HG02759 (cell line): ENCODE data around the gene PARP8.
"Not testable (repeated sequence)": the region's sequence is repeated elsewhere in the genome, so short reads cannot be mapped to it uniquely, and the experiment has no call there.

Source experiments
- ATAC-seq: cut with Tn5 transposase; IDR thresholded peaks from one replicate; pipeline ENCODE4 v1.9.1; 2021; ENCODE audit warnings: mild to moderate bottlenecking, moderate library complexity; ENCODE audit not compliant: unreplicated experiment

The PARP8 gene

DNA sequence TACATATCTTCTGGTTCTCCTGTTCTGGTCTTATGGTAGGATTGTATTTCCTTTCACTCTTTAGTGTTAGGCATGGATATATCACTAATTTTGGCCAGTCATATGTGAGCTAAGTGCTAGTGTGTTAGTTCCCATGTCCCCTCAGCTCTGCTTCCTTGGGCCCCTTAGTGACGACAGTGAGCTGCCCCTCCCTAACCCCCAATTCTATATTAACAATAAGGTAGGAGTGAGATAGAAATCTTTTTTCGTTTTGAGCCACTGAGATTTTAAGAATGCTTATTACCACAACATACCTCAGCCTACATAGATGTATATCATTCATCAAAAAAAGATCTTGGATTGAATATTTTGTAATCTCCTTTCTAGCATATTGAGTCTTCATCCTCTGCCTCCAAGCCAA is 100.5 kb downstream of the PARP8 start:
- no peak for ATAC-seq

DNA sequence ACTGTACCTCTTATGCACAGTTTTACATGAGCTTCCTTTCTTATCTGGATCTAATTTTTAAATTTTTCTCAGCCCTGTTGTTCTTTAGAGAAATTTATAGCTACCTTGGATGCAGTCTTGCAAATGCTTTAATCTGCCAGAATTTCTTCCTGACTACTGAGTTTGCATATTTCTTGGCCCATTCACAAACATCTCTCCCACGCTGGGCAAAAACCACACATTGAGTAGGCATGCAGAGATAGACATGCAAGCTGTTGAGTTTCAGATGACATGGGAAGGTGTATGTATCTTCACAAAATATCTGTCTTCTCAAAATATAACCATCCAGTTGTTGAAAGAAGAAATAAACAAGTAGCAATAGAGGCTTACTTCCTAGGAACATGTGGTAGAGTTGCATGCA is 101.2 kb downstream of the PARP8 start:
- ATAC-seq = no peak

DNA sequence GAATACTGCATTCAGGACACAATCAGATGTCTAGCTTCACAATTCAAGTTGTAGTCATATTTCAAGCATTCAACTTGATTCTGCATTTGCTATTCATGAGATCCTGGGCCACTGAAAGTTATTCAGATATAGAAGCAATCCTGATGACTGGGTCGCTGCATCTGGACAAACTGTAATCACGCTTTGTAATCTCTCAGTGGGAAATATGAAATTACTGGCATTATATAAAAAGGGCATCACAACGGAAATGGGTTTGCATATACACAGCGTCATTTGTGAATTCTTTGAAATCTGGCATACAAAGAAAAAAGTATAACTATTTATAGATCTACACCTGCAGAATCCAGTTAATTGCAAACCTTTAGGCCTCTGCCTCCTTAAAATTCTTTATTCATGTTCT is 102.2 kb downstream of the PARP8 start:
- ATAC-seq = no peak

DNA sequence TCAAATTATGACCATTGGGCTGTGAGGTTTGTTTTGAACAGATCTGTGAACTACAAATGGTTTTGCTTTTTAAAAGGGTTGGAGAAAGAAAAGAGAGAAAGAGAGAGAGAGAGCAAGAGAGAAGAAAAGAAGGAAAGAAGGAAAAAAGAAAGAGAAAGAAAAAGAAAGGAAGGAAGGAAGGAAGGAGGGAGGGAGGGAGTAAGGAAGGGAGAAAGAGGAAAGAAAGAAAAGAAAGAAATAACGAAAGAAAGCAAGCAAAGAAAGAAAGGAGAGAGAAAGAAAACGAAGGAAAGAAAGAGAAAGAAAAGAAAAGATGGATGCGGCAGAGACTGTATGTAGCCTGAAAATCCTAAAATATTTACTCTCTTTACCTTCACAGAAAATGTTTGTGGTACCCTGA is 104.0 kb downstream of the PARP8 start:
- ATAC-seq = no peak

DNA sequence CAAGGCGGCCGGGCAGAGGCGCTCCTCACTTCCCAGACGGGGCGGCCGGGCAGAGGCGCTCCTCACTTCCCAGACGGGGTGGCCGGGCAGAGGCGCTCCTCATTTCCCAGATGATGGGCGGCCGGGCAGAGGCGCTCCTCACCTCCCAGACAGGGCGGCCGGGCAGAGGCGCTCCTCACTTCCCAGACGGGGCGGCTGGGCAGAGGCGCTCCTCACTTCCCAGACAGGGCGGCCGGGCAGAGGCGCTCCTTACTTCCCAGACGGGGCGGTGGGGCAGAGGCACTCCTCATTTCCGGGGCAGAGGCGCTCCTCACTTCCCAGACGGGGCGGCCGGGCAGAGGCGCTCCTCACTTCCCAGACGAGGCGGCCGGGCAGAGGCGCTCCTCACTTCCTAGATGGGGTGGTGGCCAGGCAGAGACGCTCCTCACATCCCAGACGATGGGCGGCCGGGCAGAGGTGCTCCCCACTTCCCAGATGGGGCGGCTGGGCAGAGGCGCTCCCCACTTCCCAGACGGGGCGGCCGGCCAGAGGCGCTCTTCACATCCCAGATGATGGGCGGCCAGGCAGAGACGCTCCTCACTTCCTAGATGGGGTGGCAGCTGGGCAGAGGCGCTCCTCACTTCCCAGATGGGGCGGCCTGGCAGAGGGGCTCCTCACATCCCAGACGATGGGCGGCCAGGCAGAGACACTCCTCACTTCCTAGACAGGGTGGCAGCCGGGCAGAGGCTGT is 108.2 kb downstream of the PARP8 start:
- not testable (repeated sequence) for ATAC-seq

DNA sequence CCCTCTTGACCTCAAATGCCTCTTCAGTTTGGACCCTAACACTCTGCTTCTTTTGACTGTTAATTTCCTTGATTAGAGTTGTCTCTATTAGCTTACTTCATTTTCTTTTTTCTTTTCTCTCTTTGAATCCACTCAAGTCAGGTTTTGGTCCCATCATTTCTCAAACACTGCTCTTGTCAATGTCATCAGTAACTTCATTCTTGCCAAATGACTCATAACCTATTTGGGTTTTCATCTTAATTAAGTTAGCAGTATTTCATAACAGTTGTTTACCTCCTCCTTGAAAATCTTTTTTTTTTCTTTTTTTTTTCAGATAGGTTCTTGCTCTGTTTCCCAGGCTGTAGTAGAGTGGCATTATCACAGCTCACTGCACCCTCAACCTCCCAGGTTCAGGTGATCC is 119.6 kb downstream of the PARP8 start:
- no peak for ATAC-seq

DNA sequence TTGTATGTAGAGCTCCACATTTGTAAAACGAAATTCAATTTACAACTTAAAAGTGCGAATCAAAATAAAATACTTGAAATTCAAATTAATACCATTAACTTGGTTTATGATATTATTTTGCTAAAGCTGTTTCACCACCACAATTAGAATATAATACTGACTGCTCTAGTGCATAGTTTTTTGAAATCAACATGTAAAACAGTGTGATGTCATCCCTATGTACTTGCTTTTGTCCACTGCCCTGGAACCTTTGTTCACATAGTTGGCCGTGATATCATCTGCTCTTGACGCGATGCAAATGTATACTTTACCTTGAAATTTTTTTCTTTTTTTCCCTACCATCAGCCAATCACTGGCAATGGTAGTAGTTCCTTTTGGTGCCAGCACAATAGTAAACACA is 125.4 kb downstream of the PARP8 start:
- no peak for ATAC-seq

DNA sequence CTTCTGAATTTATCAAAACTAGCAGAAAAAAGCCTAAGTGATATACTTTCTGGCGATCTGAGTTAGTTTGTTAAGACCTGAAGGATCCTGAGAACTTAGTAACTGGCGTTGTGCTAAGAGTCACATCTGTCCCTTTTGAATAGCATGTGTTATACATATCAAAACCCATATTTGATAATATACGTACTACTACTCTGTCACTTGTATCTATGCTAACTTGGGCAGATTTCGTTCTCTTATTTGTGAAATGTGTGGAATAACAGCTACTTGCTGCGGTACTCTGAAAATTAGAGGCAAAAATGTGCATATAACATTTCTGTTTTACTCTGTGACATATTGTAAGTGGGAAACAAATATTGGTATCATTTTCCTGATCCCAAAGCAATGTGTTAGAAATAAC is 126.4 kb downstream of the PARP8 start:
- no peak for ATAC-seq

DNA sequence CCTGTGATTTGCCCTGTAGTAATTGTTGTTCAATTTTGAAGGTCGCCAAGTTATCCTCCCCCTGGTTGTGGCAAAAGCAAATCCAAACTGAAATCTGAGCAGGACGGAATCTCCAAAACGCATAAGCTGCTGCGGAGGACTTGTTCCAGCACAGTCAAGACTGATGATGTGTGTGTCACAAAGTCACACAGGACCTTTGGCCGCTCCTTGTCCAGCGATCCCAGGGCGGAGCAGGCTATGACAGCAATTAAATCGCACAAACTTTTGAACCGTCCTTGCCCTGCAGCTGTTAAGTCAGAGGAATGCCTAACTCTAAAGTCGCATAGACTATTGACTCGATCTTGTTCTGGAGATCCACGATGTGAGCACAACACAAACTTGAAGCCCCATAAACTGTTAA is 128.4 kb downstream of the PARP8 start:
- ATAC-seq = no peak

DNA sequence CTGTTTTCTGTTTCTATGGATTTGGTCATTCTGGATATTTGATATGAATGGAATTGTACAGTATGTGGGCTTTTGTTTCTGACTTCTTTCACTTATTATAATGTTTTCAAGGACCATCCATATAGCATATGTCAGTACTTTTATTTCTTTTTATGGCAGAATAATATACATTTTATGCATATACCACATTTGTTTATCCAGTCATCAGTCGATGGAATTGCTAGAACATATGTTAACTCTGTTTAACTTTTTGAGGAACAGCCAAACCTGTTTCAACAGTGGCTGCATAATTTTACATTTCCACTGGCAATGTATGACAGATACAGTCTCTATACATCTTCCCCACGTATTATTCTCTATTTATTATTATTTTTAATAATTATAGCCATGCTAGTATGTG is 131.6 kb downstream of the PARP8 start:
- ATAC-seq = no peak

DNA sequence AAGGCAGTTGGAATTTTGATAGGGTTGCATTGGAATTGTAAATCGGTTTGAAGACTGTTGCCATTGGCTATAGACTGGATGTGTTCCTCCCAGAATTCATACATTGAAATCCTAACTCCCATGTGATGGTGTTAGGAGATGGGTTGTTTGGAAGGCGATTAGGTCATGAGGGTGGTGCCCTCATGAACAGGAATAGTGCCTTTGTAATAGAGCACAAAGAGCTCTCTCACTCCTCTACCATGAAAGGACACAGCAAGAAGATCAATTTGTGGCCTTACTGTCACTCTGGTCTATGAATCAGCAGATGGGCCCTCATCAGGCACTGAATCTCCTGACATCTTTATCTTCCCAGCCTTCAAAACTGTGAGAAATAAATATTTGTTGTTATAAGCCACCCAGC is 133.2 kb downstream of the PARP8 start:
- no peak for ATAC-seq

DNA sequence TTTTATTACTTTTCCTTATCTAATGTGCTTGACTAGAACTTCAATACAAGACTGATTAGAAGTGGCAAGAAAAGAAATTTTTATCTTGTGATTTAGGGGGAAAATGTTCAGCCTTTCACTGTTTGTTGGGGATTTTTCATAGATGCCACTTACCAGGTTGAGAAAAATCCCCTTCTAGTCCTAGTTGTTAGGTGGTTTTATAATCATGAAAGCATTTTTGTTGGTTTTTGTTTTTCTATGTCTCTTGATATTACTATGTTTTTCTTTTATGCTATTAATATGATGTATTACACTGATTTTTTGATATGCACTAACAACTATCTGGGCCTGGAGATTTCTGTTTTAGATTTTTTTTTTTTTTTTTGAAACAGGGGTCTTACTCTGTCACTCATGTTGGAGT is 134.0 kb downstream of the PARP8 start:
- no peak for ATAC-seq

DNA sequence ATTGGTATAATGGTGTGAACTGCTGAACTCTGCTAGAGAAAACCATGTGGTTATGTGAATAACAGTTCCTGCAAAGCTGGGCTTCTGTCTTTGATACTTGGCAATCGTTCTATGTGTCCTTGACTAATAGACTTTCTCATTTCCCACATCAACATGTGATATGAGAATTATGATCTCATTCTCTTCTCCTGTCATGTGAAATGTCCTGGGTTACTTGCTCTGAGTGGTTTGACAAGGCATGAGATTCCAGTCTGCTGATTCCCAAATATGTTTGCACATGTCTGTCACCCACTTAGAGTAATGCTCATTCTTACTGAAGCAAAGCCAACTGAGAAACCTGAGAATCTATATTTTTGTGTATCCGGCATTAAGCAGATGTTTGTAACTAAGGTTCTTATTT is 141.2 kb downstream of the PARP8 start:
- ATAC-seq = no peak

DNA sequence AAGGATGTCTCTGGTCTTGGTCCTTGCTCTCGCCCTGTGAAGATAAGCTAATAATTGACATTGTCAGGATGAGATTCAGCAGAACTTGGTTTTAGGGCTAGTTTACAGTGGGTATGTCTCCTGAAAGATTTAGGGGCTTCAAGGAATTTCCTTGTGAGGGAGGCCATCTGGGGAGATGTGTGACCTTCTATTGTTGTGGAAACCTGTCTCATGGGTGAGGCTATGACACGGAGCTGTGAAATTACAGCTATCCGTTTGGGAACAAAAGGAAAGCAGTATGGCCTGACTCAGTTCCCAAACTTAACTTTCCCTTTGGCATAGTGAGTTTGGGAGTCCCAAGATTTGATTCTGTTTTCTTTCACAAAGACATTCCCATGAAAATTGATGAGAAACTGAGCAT is 142.0 kb downstream of the PARP8 start:
- no peak for ATAC-seq

DNA sequence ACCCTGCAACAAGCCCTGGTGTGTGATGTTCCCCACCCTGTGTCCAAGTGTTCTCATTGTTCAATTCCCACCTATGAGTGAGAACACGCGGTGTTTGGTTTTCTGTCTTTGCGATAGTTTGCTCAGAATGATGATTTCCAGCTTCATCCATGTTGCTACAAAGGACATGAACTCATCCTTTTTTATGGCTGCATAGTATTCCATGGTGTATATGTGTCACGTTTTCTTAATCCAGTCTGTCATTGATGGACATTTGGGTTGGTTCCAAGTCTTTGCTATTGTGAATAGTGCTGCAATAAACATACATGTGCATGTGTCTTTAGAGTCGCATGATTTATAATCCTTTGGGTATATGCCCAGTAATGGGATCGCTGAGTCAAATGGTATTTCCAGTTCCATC is 145.3 kb downstream of the PARP8 start:
- ATAC-seq = not testable (repeated sequence)

DNA sequence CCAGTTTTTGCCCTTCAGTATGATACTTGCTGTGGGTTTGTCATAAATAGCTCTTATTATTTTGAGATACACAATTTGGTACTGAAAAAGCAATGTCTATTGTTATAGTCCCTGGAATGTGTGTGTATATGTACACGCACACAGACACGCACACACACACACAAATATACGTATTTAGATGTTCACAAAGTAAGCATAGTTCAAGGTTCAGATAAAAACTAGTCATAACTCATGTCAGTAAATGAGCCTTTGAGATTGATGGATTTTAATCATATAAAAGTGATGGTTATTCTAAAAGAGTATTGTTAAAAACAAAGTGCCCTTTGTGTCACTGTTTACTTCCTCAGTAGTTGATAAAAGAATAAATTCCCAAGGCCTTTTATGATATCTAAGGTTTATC is 147.3 kb downstream of the PARP8 start:
- no peak for ATAC-seq

DNA sequence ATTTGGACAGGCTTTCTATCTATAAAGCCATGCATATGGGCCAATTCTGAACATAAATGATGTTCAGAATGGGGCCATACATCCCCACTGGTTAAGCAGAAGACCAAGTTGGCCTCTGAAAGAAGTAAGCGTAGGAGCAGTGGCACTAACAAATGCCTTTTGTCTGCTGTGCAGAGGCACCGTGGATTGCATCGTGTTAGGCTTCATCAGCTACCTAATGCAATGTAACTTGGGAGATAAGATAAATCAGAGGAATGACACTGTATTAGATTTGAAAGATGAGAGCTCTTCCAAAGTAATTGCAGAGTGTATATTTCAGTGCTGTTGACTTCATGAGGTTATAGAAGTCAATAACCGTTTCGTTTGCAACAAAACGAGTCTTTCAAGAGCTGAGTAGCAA is 148.1 kb downstream of the PARP8 start:
- no peak for ATAC-seq

DNA sequence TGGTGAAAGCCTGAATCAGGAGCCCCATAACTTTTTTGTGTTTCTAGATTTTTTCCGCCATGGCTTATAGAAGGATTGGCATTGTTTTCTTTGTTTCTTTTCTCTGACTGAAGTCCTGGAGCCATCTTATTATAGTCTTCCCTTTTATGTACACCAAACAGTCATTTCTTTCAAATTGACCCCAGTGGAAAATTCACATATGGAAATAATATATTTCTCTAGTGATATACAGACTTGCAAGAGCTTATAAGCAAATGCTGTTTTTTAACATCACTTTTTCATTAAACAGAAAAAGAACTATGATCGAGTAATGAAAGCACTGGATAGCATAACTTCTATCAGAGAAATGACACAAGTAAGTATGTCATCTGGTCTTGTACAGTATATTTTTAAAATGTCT is 155.6 kb downstream of the PARP8 start:
- ATAC-seq = no peak

DNA sequence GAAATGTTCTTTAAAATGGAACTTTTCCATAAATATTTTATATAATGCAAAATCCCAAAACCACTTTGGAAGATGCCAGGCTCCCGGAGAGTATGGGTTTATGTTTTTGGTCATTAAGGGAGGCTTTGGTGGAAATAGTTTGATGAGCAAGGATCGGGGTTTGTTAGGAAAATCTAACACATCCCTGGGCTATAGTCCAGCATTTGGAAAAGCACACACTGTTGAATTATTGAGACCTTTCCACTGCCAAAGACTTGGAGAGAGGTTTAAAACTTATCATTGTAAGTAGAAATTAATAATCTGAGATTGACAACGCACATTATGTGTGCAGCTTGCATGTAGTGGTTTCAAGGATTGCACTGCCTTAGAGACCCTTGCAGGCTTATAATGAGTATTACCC is 156.3 kb downstream of the PARP8 start:
- ATAC-seq = no peak

DNA sequence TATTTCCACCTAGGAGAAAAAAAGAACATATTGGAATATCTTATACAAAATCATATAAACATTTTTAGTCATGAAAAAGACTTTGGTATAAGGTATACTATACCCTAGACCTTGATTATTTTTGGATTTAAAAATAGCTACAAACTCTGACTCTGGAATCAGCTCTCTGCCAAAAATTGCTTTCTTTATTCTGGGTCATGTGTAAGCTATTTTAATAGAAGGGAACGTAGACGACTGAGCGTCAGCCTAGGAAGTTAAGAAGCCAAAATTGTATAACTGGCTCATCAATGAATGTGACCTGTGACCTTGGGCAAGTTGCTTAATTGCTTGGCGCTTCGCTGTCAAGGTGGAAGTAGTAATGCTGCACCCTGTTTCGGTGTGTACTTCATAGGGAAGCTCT is 157.1 kb downstream of the PARP8 start:
- no peak for ATAC-seq

DNA sequence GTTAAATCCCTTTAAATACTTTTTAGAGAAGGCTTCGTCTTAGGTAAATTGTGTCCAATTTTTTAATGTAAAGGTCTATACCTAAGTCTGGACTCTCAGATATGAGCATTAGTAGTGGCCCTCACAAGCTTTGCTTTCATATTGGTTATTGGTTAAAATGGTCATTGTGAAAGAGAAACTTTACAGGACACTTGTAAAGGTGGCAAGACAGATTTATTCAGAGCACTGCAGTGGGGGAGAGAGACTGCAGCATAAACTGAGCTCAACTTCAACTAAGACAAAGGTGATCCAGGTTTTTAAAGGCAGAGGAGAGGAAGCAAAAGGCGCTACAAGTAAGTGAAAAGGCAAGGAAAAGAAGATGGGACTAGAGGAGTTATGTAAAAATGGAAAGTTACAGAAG is 157.7 kb downstream of the PARP8 start:
- ATAC-seq = no peak

DNA sequence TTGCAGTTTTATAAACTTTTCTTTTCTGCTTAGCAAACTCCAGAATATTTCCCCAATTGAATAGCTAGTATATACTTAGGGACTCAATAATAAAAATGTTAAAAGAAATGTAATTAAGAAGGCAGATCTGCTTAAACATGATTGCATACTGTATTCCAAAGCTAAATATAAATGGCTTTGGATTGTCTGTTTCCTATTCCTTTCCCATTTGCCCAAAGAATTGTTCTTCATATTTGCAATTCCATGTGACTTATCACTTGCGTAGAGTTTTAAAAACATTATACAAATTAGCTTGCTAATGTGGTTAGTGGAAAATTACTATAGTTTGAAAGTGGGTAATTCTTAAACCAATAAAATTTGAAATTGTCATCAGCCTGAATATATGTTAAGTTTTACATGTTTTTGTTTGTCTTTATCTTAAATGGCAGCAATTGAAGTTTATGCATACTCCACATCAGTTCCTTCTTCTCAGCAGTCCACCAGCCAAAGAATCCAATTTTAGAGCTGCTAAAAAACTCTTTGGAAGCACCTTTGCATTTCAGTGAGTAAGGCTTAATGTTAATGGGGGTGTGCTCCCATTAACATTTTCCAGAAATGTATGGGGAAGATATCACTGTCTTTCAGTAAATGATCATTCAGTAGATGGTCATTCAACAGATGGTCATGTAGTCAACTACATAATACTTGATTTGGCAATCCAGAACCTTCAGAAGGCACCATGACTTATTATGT is 161.2 kb downstream of the PARP8 start:
- no peak for ATAC-seq

DNA sequence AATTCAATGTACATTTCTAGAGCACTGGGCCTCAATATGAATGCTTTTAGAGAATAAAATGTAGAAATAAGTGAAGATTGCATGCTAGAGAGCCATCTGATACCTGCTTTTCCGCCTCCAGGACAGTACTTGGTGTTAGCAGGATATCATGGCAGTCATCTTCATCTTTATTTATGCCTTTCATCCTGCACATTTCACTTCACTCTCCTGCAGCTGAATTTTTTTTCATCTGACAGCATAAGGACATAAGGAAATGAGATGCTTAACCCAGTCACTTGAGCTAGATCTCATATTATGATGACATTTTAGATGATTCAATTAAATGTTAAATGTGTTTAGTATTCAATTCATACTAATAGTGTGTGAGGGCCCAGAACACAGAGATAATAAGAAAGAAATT is 162.6 kb downstream of the PARP8 start:
- ATAC-seq = no peak
